ENCODE results near the gene FAM83E. TPM values are rescaled to one million over a fixed set of nuclear protein-coding genes. Genes with fewer than 3 reads are reported as not detected.

FAM83E gene
- polyA plus RNA-seq, 2 of the 4 experiments (the other 2 are of a cell fraction), result 0.16 to 0.41 TPM

DNA sequence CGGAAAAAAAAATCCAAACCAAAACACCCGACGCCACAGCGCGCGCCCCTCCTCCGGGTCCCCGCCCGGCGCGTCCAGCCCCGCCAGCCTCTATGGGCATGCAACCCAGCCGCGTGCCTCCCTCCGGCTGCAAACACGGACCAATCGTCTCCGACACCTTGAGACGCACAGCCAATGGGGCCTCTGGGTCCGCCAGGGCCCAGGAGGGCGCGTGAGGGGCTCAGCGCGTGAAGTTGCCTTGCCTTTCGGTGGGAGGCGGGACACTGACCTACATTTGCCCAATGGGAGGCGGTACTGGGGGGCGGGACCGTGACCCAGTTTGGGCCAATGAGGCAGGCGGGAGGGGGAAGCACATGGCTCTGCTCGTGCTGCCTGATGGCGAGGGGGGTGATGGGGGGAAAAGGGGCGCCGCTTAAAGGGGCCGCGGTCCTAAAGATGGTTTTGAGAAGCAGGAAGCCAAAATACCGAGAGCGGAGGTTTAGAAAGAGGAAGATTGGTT, 22.6 kb upstream of the FAM83E start:
- DNase-seq (ENCODE audit: low read depth in 1 of 2, low spot score in 1 of 2), result peak; percentile 100
- WGBS (ENCODE audit: missing lambda C conversion rate), result 2% methylated on average over 13 of the region's 38 CpGs
- CTCF ChIA-PET, result interaction anchor here (1.2 to 1.7 kb wide), 2 partner anchors 20 to 37 kb away, joined by 3 to 4 read pairs; no protein-coding TSS in a partner anchor
- POLR2A ChIA-PET, result interaction anchor here (0.6 to 1.4 kb wide), 4 partner anchors 10 to 608 kb away, joined by 3 to 5 read pairs (median 4); partner anchors contain the start of genes RPL18 and SPHK2
- ATAC-seq, result peak; percentile 72 to 87
- FAIRE-seq, result no peak
- Histone ChIP-seq H3K4me3 (peak overlapping the region; percentile 71), H3K4me1 (peaks cover 44% of the 10 kb centered on the region), H3K9me3 (no peaks in the 10 kb centered on the region), H3K4me2 (peak overlapping the region; percentile 100), H3K27ac (peak overlapping the region; percentile 89 to 92)
- TF ChIP-seq FOXS1 (CRISPR knock-in tag; IDR thresholded peaks at IDR 0.05) (no peak), POLR2AphosphoS2 (conservative IDR thresholded peaks at IDR 0.05; ENCODE audit: low read length) (no peak), ZSCAN20 (CRISPR knock-in tag; IDR thresholded peaks at IDR 0.05) (no peak), RAD21 (conservative IDR thresholded peaks at IDR 0.05 in 1 of 2, IDR thresholded peaks at IDR 0.05 in 1 of 2) (no peak), SMC3 (IDR thresholded peaks at IDR 0.05) (no peak), CHD2 (IDR thresholded peaks at IDR 0.05; ENCODE audit: low read length, partially characterized antibody) (no peak), PHF8 (IDR thresholded peaks at IDR 0.05; ENCODE audit: borderline replicate concordance, low read depth) (no peak), TP53 (CRISPR knock-in tag; IDR thresholded peaks at IDR 0.05) (no peak), MAFK (IDR thresholded peaks at IDR 0.05; ENCODE audit: partially characterized antibody) (no peak), TFCP2L1 (CRISPR knock-in tag; IDR thresholded peaks at IDR 0.05) (no peak; the same call in 1 of the 2 replicates), FOSB (CRISPR knock-in tag; IDR thresholded peaks at IDR 0.05) (no peak), ZFP36 (IDR thresholded peaks at IDR 0.05; ENCODE audit: borderline replicate concordance, partially characterized antibody) (no peak), RCOR1 (IDR thresholded peaks at IDR 0.05; ENCODE audit: low read depth, low read length) (no peak), EP300 (IDR thresholded peaks at IDR 0.05) (no peak), RFX5 (IDR thresholded peaks at IDR 0.05) (peak; percentile 40; the same call in 1 of the 2 replicates), NPAS2 (CRISPR knock-in tag; IDR thresholded peaks at IDR 0.05; ENCODE audit: borderline replicate concordance) (peak; percentile 96), EHF (CRISPR knock-in tag; IDR thresholded peaks at IDR 0.05) (no peak; the same call in 1 of the 2 replicates)
- TF ChIP-seq, protein P1, sequence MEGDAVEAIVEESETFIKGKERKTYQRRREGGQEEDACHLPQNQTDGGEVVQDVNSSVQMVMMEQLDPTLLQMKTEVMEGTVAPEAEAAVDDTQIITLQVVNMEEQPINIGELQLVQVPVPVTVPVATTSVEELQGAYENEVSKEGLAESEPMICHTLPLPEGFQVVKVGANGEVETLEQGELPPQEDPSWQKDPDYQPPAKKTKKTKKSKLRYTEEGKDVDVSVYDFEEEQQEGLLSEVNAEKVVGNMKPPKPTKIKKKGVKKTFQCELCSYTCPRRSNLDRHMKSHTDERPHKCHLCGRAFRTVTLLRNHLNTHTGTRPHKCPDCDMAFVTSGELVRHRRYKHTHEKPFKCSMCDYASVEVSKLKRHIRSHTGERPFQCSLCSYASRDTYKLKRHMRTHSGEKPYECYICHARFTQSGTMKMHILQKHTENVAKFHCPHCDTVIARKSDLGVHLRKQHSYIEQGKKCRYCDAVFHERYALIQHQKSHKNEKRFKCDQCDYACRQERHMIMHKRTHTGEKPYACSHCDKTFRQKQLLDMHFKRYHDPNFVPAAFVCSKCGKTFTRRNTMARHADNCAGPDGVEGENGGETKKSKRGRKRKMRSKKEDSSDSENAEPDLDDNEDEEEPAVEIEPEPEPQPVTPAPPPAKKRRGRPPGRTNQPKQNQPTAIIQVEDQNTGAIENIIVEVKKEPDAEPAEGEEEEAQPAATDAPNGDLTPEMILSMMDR (IDR thresholded peaks at IDR 0.05), result no peak
- TF ChIP-seq, protein P2, sequence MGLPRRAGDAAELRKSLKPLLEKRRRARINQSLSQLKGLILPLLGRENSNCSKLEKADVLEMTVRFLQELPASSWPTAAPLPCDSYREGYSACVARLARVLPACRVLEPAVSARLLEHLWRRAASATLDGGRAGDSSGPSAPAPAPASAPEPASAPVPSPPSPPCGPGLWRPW (IDR thresholded peaks at IDR 0.05), result no peak
- TF ChIP-seq, protein P3, sequence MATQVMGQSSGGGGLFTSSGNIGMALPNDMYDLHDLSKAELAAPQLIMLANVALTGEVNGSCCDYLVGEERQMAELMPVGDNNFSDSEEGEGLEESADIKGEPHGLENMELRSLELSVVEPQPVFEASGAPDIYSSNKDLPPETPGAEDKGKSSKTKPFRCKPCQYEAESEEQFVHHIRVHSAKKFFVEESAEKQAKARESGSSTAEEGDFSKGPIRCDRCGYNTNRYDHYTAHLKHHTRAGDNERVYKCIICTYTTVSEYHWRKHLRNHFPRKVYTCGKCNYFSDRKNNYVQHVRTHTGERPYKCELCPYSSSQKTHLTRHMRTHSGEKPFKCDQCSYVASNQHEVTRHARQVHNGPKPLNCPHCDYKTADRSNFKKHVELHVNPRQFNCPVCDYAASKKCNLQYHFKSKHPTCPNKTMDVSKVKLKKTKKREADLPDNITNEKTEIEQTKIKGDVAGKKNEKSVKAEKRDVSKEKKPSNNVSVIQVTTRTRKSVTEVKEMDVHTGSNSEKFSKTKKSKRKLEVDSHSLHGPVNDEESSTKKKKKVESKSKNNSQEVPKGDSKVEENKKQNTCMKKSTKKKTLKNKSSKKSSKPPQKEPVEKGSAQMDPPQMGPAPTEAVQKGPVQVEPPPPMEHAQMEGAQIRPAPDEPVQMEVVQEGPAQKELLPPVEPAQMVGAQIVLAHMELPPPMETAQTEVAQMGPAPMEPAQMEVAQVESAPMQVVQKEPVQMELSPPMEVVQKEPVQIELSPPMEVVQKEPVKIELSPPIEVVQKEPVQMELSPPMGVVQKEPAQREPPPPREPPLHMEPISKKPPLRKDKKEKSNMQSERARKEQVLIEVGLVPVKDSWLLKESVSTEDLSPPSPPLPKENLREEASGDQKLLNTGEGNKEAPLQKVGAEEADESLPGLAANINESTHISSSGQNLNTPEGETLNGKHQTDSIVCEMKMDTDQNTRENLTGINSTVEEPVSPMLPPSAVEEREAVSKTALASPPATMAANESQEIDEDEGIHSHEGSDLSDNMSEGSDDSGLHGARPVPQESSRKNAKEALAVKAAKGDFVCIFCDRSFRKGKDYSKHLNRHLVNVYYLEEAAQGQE (IDR thresholded peaks at IDR 0.05), result no peak
- TF ChIP-seq, protein P4, sequence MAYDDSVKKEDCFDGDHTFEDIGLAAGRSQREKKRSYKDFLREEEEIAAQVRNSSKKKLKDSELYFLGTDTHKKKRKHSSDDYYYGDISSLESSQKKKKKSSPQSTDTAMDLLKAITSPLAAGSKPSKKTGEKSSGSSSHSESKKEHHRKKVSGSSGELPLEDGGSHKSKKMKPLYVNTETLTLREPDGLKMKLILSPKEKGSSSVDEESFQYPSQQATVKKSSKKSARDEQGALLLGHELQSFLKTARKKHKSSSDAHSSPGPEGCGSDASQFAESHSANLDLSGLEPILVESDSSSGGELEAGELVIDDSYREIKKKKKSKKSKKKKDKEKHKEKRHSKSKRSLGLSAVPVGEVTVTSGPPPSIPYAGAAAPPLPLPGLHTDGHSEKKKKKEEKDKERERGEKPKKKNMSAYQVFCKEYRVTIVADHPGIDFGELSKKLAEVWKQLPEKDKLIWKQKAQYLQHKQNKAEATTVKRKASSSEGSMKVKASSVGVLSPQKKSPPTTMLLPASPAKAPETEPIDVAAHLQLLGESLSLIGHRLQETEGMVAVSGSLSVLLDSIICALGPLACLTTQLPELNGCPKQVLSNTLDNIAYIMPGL (CRISPR knock-in tag; IDR thresholded peaks at IDR 0.05; ENCODE audit: borderline replicate concordance), result no peak
- TF ChIP-seq, protein P5, sequence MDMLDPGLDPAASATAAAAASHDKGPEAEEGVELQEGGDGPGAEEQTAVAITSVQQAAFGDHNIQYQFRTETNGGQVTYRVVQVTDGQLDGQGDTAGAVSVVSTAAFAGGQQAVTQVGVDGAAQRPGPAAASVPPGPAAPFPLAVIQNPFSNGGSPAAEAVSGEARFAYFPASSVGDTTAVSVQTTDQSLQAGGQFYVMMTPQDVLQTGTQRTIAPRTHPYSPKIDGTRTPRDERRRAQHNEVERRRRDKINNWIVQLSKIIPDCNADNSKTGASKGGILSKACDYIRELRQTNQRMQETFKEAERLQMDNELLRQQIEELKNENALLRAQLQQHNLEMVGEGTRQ (IDR thresholded peaks at IDR 0.05), result peak; percentile 90
- TF ChIP-seq, protein P6, sequence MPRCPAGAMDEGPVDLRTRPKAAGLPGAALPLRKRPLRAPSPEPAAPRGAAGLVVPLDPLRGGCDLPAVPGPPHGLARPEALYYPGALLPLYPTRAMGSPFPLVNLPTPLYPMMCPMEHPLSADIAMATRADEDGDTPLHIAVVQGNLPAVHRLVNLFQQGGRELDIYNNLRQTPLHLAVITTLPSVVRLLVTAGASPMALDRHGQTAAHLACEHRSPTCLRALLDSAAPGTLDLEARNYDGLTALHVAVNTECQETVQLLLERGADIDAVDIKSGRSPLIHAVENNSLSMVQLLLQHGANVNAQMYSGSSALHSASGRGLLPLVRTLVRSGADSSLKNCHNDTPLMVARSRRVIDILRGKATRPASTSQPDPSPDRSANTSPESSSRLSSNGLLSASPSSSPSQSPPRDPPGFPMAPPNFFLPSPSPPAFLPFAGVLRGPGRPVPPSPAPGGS (IDR thresholded peaks at IDR 0.05), result no peak; the same call in 2 of the 3 replicates
- TF ChIP-seq, protein P7, sequence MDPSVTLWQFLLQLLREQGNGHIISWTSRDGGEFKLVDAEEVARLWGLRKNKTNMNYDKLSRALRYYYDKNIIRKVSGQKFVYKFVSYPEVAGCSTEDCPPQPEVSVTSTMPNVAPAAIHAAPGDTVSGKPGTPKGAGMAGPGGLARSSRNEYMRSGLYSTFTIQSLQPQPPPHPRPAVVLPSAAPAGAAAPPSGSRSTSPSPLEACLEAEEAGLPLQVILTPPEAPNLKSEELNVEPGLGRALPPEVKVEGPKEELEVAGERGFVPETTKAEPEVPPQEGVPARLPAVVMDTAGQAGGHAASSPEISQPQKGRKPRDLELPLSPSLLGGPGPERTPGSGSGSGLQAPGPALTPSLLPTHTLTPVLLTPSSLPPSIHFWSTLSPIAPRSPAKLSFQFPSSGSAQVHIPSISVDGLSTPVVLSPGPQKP (IDR thresholded peaks at IDR 0.05; ENCODE audit: low read depth, low read length), result no peak
- TF ChIP-seq, protein P8, sequence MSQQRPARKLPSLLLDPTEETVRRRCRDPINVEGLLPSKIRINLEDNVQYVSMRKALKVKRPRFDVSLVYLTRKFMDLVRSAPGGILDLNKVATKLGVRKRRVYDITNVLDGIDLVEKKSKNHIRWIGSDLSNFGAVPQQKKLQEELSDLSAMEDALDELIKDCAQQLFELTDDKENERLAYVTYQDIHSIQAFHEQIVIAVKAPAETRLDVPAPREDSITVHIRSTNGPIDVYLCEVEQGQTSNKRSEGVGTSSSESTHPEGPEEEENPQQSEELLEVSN (IDR thresholded peaks at IDR 0.05; ENCODE audit: borderline replicate concordance, low read depth), result peak; percentile 99
- TF ChIP-seq, protein P9, sequence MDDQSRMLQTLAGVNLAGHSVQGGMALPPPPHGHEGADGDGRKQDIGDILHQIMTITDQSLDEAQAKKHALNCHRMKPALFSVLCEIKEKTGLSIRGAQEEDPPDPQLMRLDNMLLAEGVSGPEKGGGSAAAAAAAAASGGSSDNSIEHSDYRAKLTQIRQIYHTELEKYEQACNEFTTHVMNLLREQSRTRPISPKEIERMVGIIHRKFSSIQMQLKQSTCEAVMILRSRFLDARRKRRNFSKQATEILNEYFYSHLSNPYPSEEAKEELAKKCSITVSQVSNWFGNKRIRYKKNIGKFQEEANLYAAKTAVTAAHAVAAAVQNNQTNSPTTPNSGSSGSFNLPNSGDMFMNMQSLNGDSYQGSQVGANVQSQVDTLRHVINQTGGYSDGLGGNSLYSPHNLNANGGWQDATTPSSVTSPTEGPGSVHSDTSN (IDR thresholded peaks at IDR 0.05), result peak; percentile 5; the same call in 1 of the 2 replicates
